GM12892 (cell line): Measurements from ENCODE around the gene CHST6.

Source experiments
- POLR2A ChIP-seq: IDR thresholded peaks from 2 replicates; pipeline ENCODE4 v1.6.1; 2011; ENCODE audit warnings: low read depth, low read length, control low read depth
- TAF1 ChIP-seq: IDR thresholded peaks from 2 replicates; pipeline ENCODE4 v1.6.1; 2011; ENCODE audit warnings: low read depth, mild to moderate bottlenecking, control low read depth, low read length, borderline replicate concordance

DNA sequence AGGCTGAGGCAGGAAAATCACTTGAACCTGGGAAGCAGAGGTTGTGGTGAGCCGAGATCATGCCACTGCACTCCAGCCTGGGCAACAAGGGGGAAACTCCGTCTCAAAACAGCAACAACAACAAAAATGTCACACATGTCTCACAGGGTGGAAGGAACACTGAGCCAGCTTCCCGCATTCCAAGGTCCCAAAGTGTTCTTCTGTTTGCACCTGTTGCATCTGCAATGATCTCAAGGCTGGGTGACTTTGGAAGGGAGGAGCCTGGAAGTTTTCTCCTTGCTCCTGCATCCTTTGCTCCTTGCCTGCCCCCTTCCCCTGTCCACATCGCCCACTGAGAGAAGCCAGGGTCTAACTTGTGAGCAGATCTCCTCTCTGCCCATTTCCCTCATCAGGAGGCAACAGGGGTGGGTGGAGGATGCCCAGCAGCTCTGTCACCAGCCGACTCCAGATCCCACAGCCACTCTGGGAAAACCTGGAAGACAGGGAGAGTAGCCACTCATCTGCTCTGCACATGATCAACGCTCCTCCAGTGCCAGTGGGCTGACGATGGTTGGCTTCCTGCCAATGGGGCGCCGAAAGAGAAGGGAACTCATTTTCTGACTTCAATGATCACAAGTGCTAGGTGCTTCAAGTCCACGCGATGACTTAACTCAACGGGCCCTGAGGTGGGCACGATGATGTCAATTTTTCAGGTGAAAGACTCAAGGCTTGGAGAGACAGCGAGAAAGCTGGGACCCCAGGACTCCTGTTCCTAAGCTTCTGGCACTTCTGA, 12.6 kb downstream of the CHST6 start:
- TF ChIP-seq POLR2A (no peak), TAF1 (no peak)
